Bronchial epithelial cell (primary cell): ENCODE measurements around the gene TOM1. TPM values are rescaled to one million over a fixed set of nuclear protein-coding genes. Genes with fewer than 3 reads are reported as not detected.

ENCODE experiments used
- DNase-seq: peaks from one replicate; pipeline ENCODE4 v3.0.0-alpha.2; 2010; ENCODE audit warnings: low read depth
- FAIRE-seq: peaks from 2 replicates; lab custom pipeline; 2011; peaks lifted over from hg19 to GRCh38; lab: Jason Lieb, UNC
- H3K27me3 ChIP-seq: 2 replicates; pipeline ENCODE4 v1.5.1; 2011; ENCODE audit warnings: low read length; ENCODE audit not compliant: control insufficient read depth, insufficient read depth
- H3K36me3 ChIP-seq: 2 replicates; pipeline ENCODE4 v1.5.1; 2011; ENCODE audit warnings: low read length; ENCODE audit not compliant: control insufficient read depth, insufficient read depth
- H3K4me3 ChIP-seq: 2 replicates; pipeline ENCODE4 v1.5.1; 2011; ENCODE audit warnings: mild to moderate bottlenecking, low read depth, low read length, control low read depth
- CTCF ChIP-seq: IDR thresholded peaks from 2 replicates; pipeline ENCODE4 v1.5.1; 2011; ENCODE audit warnings: mild to moderate bottlenecking, moderate library complexity, low read length, control low read depth, inconsistent platforms; ENCODE audit not compliant: insufficient read depth, severe bottlenecking
- total RNA-seq: library from RNA; depleted of rRNA; stranded (reverse); fragments of >200 nt; gene quantifications from 2 replicates; pipeline ENCODE4 v1.2.1, GENCODE V29; 2014

Gene TOM1
- total RNA-seq, 1 donor from 2014 or later = 22.6 TPM

GRCh38 chr22:35312198-35313059 lies 12.7 kb downstream of the TOM1 start:
- TF ChIP-seq CTCF = no peak
- no peak overlapping the region for H3K4me3 ChIP-seq
- DNase-seq (peak; percentile 65), FAIRE-seq (peak; percentile 93)
- peaks cover 1% of the 10 kb centered on the region for H3K36me3 ChIP-seq
- H3K27me3 ChIP-seq = no peaks in the 10 kb centered on the region

- peak; percentile 55 for FAIRE-seq
- DNase-seq = peak; percentile 77
- Histone ChIP-seq H3K4me3 (no peak overlapping the region), H3K27me3 (no peaks in the 10 kb centered on the region), H3K36me3 (peaks cover 7% of the 10 kb centered on the region)
- no peak for TF ChIP-seq CTCF
Measured at GRCh38 chr22:35313311-35314121, 13.8 kb downstream of the TOM1 start.

GRCh38 chr22:35314161-35314942 lies 14.7 kb downstream of the TOM1 start:
- FAIRE-seq (no peak), DNase-seq (no peak)
- TF ChIP-seq CTCF = no peak
- no peak overlapping the region for H3K4me3 ChIP-seq
- peaks cover 11% of the 10 kb centered on the region for H3K36me3 ChIP-seq
- H3K27me3 ChIP-seq = no peaks in the 10 kb centered on the region

- no peak for DNase-seq
- Histone ChIP-seq H3K4me3 (no peak overlapping the region), H3K36me3 (peaks cover 12% of the 10 kb centered on the region), H3K27me3 (no peaks in the 10 kb centered on the region)
- no peak for FAIRE-seq
- TF ChIP-seq CTCF = no peak
Measured at GRCh38 chr22:35315141-35315854, 15.6 kb downstream of the TOM1 start.
